ENCODE measurements around the gene BTBD1. TPM values are rescaled to one million over a fixed set of nuclear protein-coding genes. Genes with fewer than 3 reads are reported as not detected.

Gene BTBD1
- total RNA-seq, 1 donor from 2014 or later, result 85.4 TPM

- no peak for TF ChIP-seq CTCF (IDR thresholded peaks at IDR 0.05; ENCODE audit: insufficient read depth, low read length, poor library complexity, severe bottlenecking)
- no peak for DNase-seq (ENCODE audit: low read depth)
- H3K4me3 ChIP-seq (ENCODE audit: low read depth, low read length), result no peak overlapping the region
- no peaks in the 10 kb centered on the region for H3K36me3 ChIP-seq (ENCODE audit: control insufficient read depth, insufficient read depth, low read length)
- H3K27me3 ChIP-seq (ENCODE audit: control insufficient read depth, insufficient read depth, low read length), result peaks cover 3% of the 10 kb centered on the region
These were observed 45.9 kb upstream of the BTBD1 start for GRCh38 chr15:83112956-83113299.

GRCh38 chr15:83112233-83112955 is 45.3 kb upstream of the BTBD1 start:
- peaks cover 8% of the 10 kb centered on the region for H3K27me3 ChIP-seq (ENCODE audit: control insufficient read depth, insufficient read depth, low read length)
- H3K36me3 ChIP-seq (ENCODE audit: control insufficient read depth, insufficient read depth, low read length), result no peaks in the 10 kb centered on the region
- H3K4me3 ChIP-seq (ENCODE audit: low read depth, low read length), result no peak overlapping the region
- DNase-seq (ENCODE audit: low read depth), result no peak
- TF ChIP-seq CTCF (IDR thresholded peaks at IDR 0.05; ENCODE audit: insufficient read depth, low read length, poor library complexity, severe bottlenecking), result no peak

- peaks cover 11% of the 10 kb centered on the region for H3K27me3 ChIP-seq (ENCODE audit: control insufficient read depth, insufficient read depth, low read length)
- DNase-seq (ENCODE audit: low read depth), result no peak
These were observed 44.1 kb upstream of the BTBD1 start for GRCh38 chr15:83111149-83111548.

GRCh38 chr15:83110381-83110780 is 43.3 kb upstream of the BTBD1 start:
- Histone ChIP-seq H3K27me3 (ENCODE audit: control insufficient read depth, insufficient read depth, low read length) (peaks cover 11% of the 10 kb centered on the region), H3K36me3 (ENCODE audit: control insufficient read depth, insufficient read depth, low read length) (no peaks in the 10 kb centered on the region), H3K4me3 (ENCODE audit: low read depth, low read length) (no peak overlapping the region)
- no peak for TF ChIP-seq CTCF (IDR thresholded peaks at IDR 0.05; ENCODE audit: insufficient read depth, low read length, poor library complexity, severe bottlenecking)
- no peak for DNase-seq (ENCODE audit: low read depth)

More at GRCh38 chr15:83111149-83111548, 44.1 kb upstream of the BTBD1 start:
- H3K4me3 ChIP-seq (ENCODE audit: low read depth, low read length), result no peak overlapping the region
- no peak for TF ChIP-seq CTCF (IDR thresholded peaks at IDR 0.05; ENCODE audit: insufficient read depth, low read length, poor library complexity, severe bottlenecking)
- no peaks in the 10 kb centered on the region for H3K36me3 ChIP-seq (ENCODE audit: control insufficient read depth, insufficient read depth, low read length)

- TF ChIP-seq CTCF (IDR thresholded peaks at IDR 0.05; ENCODE audit: insufficient read depth, low read length, poor library complexity, severe bottlenecking), result no peak
These were observed 42.5 kb upstream of the BTBD1 start for GRCh38 chr15:83109532-83109931.

More at GRCh38 chr15:83109532-83109931, 42.5 kb upstream of the BTBD1 start:
- Histone ChIP-seq H3K4me3 (ENCODE audit: low read depth, low read length) (no peak overlapping the region), H3K36me3 (ENCODE audit: control insufficient read depth, insufficient read depth, low read length) (no peaks in the 10 kb centered on the region), H3K27me3 (ENCODE audit: control insufficient read depth, insufficient read depth, low read length) (peaks cover 11% of the 10 kb centered on the region)
- DNase-seq (ENCODE audit: low read depth), result no peak

Measured in kidney epithelial cell (primary cell).